ENCODE results near the gene KATNB1. TPM values are rescaled to one million over a fixed set of nuclear protein-coding genes. Genes with fewer than 3 reads are reported as not detected.

KATNB1 gene
- total and polyA plus RNA-seq, 2 of the 8 experiments (the other 6 are each of a cell fraction or from before 2014, with no cell fraction given) = 50.2 to 60.4 TPM

- no peak for TF ChIP-seq CHD7 (IDR thresholded peaks at IDR 0.05; ENCODE audit: insufficient replicate concordance, low read length)
- TF ChIP-seq SUZ12 (IDR thresholded peaks at IDR 0.05; ENCODE audit: low read length) = no peak
- TF ChIP-seq TCF12 (IDR thresholded peaks at IDR 0.05; ENCODE audit: low read depth, low read length) = no peak
- no peak for TF ChIP-seq SAP30 (IDR thresholded peaks at IDR 0.05; ENCODE audit: insufficient read depth, insufficient replicate concordance, low read length)
- TF ChIP-seq JUND (IDR thresholded peaks at IDR 0.05; ENCODE audit: low read length) = no peak
- no peak for TF ChIP-seq POLR2AphosphoS5 (IDR thresholded peaks at IDR 0.05; ENCODE audit: low read depth, low read length)
Measured at GRCh38 chr16:57726433-57726947, 9.1 kb upstream of the KATNB1 start (continued).

Measured in H1 (cell line).